HepG2 (cell line): Measurements from ENCODE around the gene SMTN. TPM values are rescaled to one million over a fixed set of nuclear protein-coding genes. Genes with fewer than 3 reads are reported as not detected.

Experiments
- CHD4 ChIP-seq: fragments of 200-600 bp; sonication (generic); IDR thresholded peaks from 2 replicates; pipeline ENCODE4 v1.7.0; 2017; ENCODE audit warnings: mild to moderate bottlenecking, low read length, borderline replicate concordance
- CREB3 ChIP-seq: sonication (generic); formaldehyde crosslinking; IDR thresholded peaks from 2 replicates; pipeline ENCODE4 v1.5.0; 2020; ENCODE audit warnings: missing genetic modification reagents
- HDAC1 ChIP-seq: sonication (generic); formaldehyde crosslinking; IDR thresholded peaks from 2 replicates; pipeline ENCODE4 v1.5.1; 2020; ENCODE audit warnings: mild to moderate bottlenecking, missing genetic modification reagents
- HNF1A ChIP-seq, 2 experiments: sonication (generic) in 1 of 2; formaldehyde crosslinking in 1 of 2; IDR thresholded peaks; 2 replicates each; pipeline versions ENCODE4 v1.4.0 to v1.6.1; 2016 to 2020; ENCODE audit warnings: borderline replicate concordance in 1 of 2, low read depth in 1 of 2, mild to moderate bottlenecking in 1 of 2, missing genetic modification reagents in 1 of 2
- ISX ChIP-seq: sonication (generic); formaldehyde crosslinking; conservative IDR thresholded peaks from 2 replicates; pipeline ENCODE4 v1.5.0; 2020; ENCODE audit warnings: missing genetic modification reagents
- PHF8 ChIP-seq: sonication (generic); formaldehyde crosslinking; IDR thresholded peaks from 2 replicates; pipeline ENCODE4 v1.5.0; 2020; ENCODE audit warnings: missing genetic modification reagents
- POGK ChIP-seq: sonication (generic); formaldehyde crosslinking; conservative IDR thresholded peaks from 2 replicates; pipeline ENCODE4 v1.8.0; 2022; ENCODE audit warnings: mild to moderate bottlenecking, moderate library complexity, missing genetic modification reagents
- POGZ ChIP-seq: sonication (generic); formaldehyde crosslinking; IDR thresholded peaks from 2 replicates; pipeline ENCODE4 v1.4.0; 2020; ENCODE audit warnings: mild to moderate bottlenecking, missing genetic modification reagents
- POLR2AphosphoS2 ChIP-seq: IDR thresholded peaks from 2 replicates; pipeline ENCODE4 v1.6.1; 2011; ENCODE audit warnings: low read depth, low read length, improper control_type of control experiment
- POLR2AphosphoS5 ChIP-seq: IDR thresholded peaks from 2 replicates; pipeline ENCODE4 v1.6.1; 2012; ENCODE audit warnings: low read depth, low read length
- SOX5 ChIP-seq: IDR thresholded peaks from 2 replicates; pipeline ENCODE4 v1.6.1; 2016; ENCODE audit warnings: borderline replicate concordance
- ZFX ChIP-seq: sonication (generic); formaldehyde crosslinking; IDR thresholded peaks from 2 replicates; pipeline ENCODE4 v1.4.0; 2020; ENCODE audit warnings: mild to moderate bottlenecking, low read depth, missing genetic modification reagents, moderate library complexity
- ZNF605 ChIP-seq: sonication (generic); formaldehyde crosslinking; IDR thresholded peaks from 2 replicates; pipeline ENCODE4 v1.8.0; 2022; ENCODE audit warnings: mild to moderate bottlenecking, missing genetic modification reagents
- ZNF607 ChIP-seq: sonication (generic); formaldehyde crosslinking; IDR thresholded peaks from 2 replicates; pipeline ENCODE4 v1.5.1; 2020; ENCODE audit warnings: missing genetic modification reagents, mild to moderate bottlenecking, borderline replicate concordance
- polyA plus RNA-seq, 8 experiments: library from polyadenylated mRNA; depleted of rRNA in 3 of 8; stranded (reverse) in 7 of 8; unstranded in 1 of 8; fragments of >200 nt; fragmentation: Illumina TruSeq in 4 of 8; extraction: Trizol in 4 of 8; gene quantifications; 2 replicates each; pipeline versions ENCODE4 v1.2.1 to v1.2.3, GENCODE V29; 2011 to 2016; ENCODE audit warnings: low read depth in 4 of 8, missing spikeins in 1 of 8, mixed read lengths in 1 of 8; ENCODE audit not compliant: insufficient read depth in 1 of 8
- total RNA-seq, 5 experiments: library from RNA; depleted of rRNA; stranded (reverse); fragments of >200 nt; fragmentation: Illumina TruSeq; extraction: Trizol; gene quantifications; 2 replicates each; pipeline ENCODE4 v1.2.3, GENCODE V29; 2016; ENCODE audit warnings: low read depth in 1 of 5
- TF ChIP-seq, protein P1 (sequence below): sonication (generic); formaldehyde crosslinking; IDR thresholded peaks from 2 replicates; pipeline ENCODE4 v1.5.1; 2020; ENCODE audit warnings: mild to moderate bottlenecking, missing genetic modification reagents
- TF ChIP-seq, protein P2 (sequence below): sonication (generic); formaldehyde crosslinking; IDR thresholded peaks from 2 replicates; pipeline ENCODE4 v1.4.0; 2020; ENCODE audit warnings: missing genetic modification reagents

The SMTN gene
- total and polyA plus RNA-seq, 2 of the 13 experiments (the other 11 are each of a cell fraction or from before 2014, with no cell fraction given) = 14.7 to 26.1 TPM

DNA sequence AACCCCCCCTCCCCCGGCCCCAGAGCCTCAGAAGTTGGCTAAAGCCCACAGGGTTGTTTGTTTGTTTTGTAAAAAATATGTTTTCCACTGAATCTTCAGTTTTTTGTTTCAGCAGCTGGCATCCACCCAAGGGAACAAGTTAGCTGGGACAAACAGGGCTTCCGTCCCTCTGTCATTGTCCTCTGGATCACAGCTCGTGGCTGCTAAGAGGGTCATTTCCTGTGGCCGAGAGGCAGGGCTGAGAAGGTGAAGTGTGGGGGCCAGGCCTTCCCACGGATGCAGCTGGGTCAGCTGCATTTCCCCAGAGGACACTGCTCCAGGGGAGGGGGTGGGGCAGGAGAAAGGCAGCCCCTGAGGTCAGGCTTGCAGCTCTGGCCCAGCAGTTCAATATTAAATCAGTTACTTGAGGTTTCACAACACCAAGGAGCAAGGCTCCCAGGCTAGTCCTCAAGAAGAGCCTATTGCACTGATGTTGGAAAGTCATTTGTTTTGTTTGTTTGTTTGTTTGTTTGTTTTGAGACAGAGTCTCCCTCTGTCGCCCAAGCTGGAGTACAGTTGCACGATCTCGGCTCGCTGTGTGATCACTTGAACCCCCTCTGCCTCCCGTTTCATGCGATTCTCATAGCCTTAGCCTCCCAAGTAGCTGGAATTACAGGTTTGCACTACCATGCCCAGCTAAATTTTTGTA, 34.4 kb upstream of the SMTN start (continued):
- TF ChIP-seq ISX (CRISPR knock-in tag) = no peak
- no peak for TF ChIP-seq POLR2AphosphoS5
- no peak for TF ChIP-seq ZNF605
- no peak for TF ChIP-seq PHF8 (CRISPR knock-in tag)
- no peak for TF ChIP-seq ZNF607
- TF ChIP-seq CREB3 (CRISPR knock-in tag) = no peak
- no peak for TF ChIP-seq POGK
- TF ChIP-seq POGZ (CRISPR knock-in tag) = no peak
- TF ChIP-seq POLR2AphosphoS2 = no peak
- TF ChIP-seq, protein P1, sequence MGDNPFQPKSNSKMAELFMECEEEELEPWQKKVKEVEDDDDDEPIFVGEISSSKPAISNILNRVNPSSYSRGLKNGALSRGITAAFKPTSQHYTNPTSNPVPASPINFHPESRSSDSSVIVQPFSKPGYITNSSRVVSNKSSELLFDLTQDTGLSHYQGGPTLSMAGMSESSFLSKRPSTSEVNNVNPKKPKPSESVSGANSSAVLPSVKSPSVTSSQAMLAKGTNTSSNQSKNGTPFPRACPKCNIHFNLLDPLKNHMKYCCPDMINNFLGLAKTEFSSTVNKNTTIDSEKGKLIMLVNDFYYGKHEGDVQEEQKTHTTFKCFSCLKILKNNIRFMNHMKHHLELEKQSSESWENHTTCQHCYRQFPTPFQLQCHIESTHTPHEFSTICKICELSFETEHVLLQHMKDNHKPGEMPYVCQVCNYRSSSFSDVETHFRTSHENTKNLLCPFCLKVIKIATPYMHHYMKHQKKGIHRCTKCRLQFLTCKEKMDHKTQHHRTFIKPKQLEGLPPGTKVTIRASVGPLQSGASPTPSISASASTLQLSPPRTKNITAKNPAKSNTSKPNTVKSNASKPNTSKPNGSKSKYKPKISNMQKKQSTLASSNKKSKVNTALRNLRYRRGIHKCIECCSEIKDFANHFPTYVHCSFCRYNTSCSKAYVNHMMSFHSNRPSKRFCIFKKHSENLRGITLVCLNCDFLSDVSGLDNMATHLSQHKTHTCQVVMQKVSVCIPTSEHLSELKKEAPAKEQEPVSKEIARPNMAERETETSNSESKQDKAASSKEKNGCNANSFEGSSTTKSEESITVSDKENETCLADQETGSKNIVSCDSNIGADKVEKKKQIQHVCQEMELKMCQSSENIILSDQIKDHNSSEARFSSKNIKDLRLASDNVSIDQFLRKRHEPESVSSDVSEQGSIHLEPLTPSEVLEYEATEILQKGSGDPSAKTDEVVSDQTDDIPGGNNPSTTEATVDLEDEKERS (CRISPR knock-in tag) = no peak
- no peak for TF ChIP-seq HDAC1 (CRISPR knock-in tag)
- peak; percentile 67; the same call in 1 of the 2 replicates for TF ChIP-seq SOX5 (CRISPR knock-in tag)
- no peak for TF ChIP-seq HNF1A (IDR thresholded peaks at IDR 0.05; ENCODE audit: low read depth)
- no peak for TF ChIP-seq HNF1A (CRISPR knock-in tag; IDR thresholded peaks at IDR 0.05; ENCODE audit: borderline replicate concordance)
- peak; percentile 61 for TF ChIP-seq ZFX (CRISPR knock-in tag)
- TF ChIP-seq CHD4 = no peak
- TF ChIP-seq, protein P2, sequence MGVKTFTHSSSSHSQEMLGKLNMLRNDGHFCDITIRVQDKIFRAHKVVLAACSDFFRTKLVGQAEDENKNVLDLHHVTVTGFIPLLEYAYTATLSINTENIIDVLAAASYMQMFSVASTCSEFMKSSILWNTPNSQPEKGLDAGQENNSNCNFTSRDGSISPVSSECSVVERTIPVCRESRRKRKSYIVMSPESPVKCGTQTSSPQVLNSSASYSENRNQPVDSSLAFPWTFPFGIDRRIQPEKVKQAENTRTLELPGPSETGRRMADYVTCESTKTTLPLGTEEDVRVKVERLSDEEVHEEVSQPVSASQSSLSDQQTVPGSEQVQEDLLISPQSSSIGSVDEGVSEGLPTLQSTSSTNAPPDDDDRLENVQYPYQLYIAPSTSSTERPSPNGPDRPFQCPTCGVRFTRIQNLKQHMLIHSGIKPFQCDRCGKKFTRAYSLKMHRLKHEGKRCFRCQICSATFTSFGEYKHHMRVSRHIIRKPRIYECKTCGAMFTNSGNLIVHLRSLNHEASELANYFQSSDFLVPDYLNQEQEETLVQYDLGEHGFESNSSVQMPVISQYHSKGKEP (CRISPR knock-in tag) = no peak
